ENCODE data around the gene RNF150. TPM values are rescaled to one million over a fixed set of nuclear protein-coding genes. Genes with fewer than 3 reads are reported as not detected.

Gene RNF150
- total RNA-seq, 1 donor from 2014 or later, result 5.8 TPM

- no peak overlapping the region for H3K27ac Mint-ChIP-seq (ENCODE audit: unreplicated experiment)
- H3K36me3 Mint-ChIP-seq (ENCODE audit: low read depth, unreplicated experiment), result no peaks in the 10 kb centered on the region
- TF ChIP-seq CTCF (IDR thresholded peaks at IDR 0.05; ENCODE audit: unreplicated experiment), result no peak
- no peak for DNase-seq (ENCODE audit: low spot score)
- H3K9me3 Mint-ChIP-seq (ENCODE audit: unreplicated experiment), result no peaks in the 10 kb centered on the region
- H3K4me3 Mint-ChIP-seq (ENCODE audit: unreplicated experiment), result no peak overlapping the region
- H3K4me1 Mint-ChIP-seq (ENCODE audit: unreplicated experiment), result no peaks in the 10 kb centered on the region
- H3K27me3 Mint-ChIP-seq (ENCODE audit: unreplicated experiment), result no peaks in the 10 kb centered on the region
Observed at GRCh38 chr4:141121768-141122454, 11.4 kb downstream of the RNF150 start.

- Mint-ChIP-seq H3K27me3 (ENCODE audit: unreplicated experiment) (no peaks in the 10 kb centered on the region), H3K27ac (ENCODE audit: unreplicated experiment) (no peak overlapping the region), H3K9me3 (ENCODE audit: unreplicated experiment) (no peaks in the 10 kb centered on the region), H3K36me3 (ENCODE audit: low read depth, unreplicated experiment) (no peaks in the 10 kb centered on the region), H3K4me1 (ENCODE audit: unreplicated experiment) (no peaks in the 10 kb centered on the region), H3K4me3 (ENCODE audit: unreplicated experiment) (no peak overlapping the region)
- TF ChIP-seq CTCF (IDR thresholded peaks at IDR 0.05; ENCODE audit: unreplicated experiment), result no peak
- no peak for DNase-seq (ENCODE audit: low spot score)
Observed at GRCh38 chr4:141121101-141121500, 12.2 kb downstream of the RNF150 start.

GRCh38 chr4:141120036-141120593, 13.2 kb downstream of the RNF150 start:
- H3K27ac Mint-ChIP-seq (ENCODE audit: unreplicated experiment), result no peak overlapping the region
- DNase-seq (ENCODE audit: low spot score), result no peak
- H3K9me3 Mint-ChIP-seq (ENCODE audit: unreplicated experiment), result no peaks in the 10 kb centered on the region
- TF ChIP-seq CTCF (IDR thresholded peaks at IDR 0.05; ENCODE audit: unreplicated experiment), result no peak
- no peaks in the 10 kb centered on the region for H3K4me1 Mint-ChIP-seq (ENCODE audit: unreplicated experiment)
- H3K36me3 Mint-ChIP-seq (ENCODE audit: low read depth, unreplicated experiment), result no peaks in the 10 kb centered on the region
- H3K27me3 Mint-ChIP-seq (ENCODE audit: unreplicated experiment), result no peaks in the 10 kb centered on the region
- H3K4me3 Mint-ChIP-seq (ENCODE audit: unreplicated experiment), result no peak overlapping the region

- Mint-ChIP-seq H3K27me3 (ENCODE audit: unreplicated experiment) (no peaks in the 10 kb centered on the region), H3K4me1 (ENCODE audit: unreplicated experiment) (no peaks in the 10 kb centered on the region), H3K4me3 (ENCODE audit: unreplicated experiment) (no peak overlapping the region), H3K36me3 (ENCODE audit: low read depth, unreplicated experiment) (no peaks in the 10 kb centered on the region), H3K27ac (ENCODE audit: unreplicated experiment) (no peak overlapping the region), H3K9me3 (ENCODE audit: unreplicated experiment) (no peaks in the 10 kb centered on the region)
- no peak for TF ChIP-seq CTCF (IDR thresholded peaks at IDR 0.05; ENCODE audit: unreplicated experiment)
- no peak for DNase-seq (ENCODE audit: low spot score)
Observed at GRCh38 chr4:141119071-141119470, 14.2 kb downstream of the RNF150 start.

- H3K4me1 Mint-ChIP-seq (ENCODE audit: unreplicated experiment), result no peaks in the 10 kb centered on the region
- no peaks in the 10 kb centered on the region for H3K9me3 Mint-ChIP-seq (ENCODE audit: unreplicated experiment)
- no peaks in the 10 kb centered on the region for H3K27me3 Mint-ChIP-seq (ENCODE audit: unreplicated experiment)
- no peak for TF ChIP-seq CTCF (IDR thresholded peaks at IDR 0.05; ENCODE audit: unreplicated experiment)
- no peak for DNase-seq (ENCODE audit: low spot score)
- no peak overlapping the region for H3K4me3 Mint-ChIP-seq (ENCODE audit: unreplicated experiment)
- H3K36me3 Mint-ChIP-seq (ENCODE audit: low read depth, unreplicated experiment), result no peaks in the 10 kb centered on the region
- no peak overlapping the region for H3K27ac Mint-ChIP-seq (ENCODE audit: unreplicated experiment)
Observed at GRCh38 chr4:141118381-141118780, 14.9 kb downstream of the RNF150 start.
